HG03432 (cell line): ENCODE data around the gene MOGAT2.
A peak's percentile ranks its signal among the peaks of the same experiment; 100 is the strongest.
"Not testable (repeated sequence)": the region's sequence is repeated elsewhere in the genome, so short reads cannot be mapped to it uniquely, and the experiment has no call there.

Experiments
- ATAC-seq: cut with Tn5 transposase; IDR thresholded peaks from one replicate; pipeline ENCODE4 v1.9.1; 2021; ENCODE audit warnings: mild to moderate bottlenecking, moderate library complexity; ENCODE audit not compliant: unreplicated experiment

The MOGAT2 gene

DNA sequence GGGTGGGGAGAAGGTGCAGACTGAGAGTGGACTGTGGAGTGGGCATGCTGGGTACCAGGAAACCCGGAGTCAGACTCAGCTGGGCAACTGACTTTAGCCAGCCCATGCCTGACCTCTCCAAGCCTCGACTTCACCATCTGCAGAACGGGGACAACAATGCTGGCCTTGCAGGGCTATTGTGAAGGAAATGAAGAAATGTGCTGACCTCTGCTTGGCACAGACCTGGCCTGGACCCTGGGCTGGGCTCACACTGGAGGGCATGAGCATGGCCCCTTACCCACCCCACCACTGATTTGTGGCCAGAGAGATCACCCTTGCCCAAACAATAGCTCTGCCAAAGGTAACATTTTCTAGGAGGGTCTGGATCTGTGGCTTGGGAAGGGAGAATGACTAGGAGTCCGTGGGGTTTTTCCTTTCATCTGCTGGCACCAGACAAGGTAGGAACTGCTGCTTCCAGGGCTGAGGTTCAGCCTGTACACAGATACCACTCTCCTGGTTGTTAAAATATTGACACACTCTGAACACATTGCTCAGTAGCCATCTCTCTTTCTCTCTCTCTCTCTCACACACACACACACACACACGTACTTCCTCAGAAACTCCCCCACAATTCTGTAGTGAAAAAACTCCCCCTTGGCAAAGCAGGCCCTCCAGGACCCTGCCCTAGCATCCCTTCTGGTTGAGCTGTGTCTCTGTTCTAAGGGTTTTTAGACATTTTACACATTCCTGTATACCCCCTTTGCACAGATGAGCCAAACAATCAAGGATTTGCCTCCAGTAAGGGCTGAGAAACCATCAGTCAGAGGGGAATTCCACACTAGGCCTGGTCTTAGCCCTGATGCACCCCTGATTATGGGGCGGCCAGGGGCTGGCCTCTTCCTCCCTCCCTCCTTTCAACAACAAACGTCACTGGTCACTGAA is 1.0 kb downstream of the MOGAT2 start:
- ATAC-seq = no peak

DNA sequence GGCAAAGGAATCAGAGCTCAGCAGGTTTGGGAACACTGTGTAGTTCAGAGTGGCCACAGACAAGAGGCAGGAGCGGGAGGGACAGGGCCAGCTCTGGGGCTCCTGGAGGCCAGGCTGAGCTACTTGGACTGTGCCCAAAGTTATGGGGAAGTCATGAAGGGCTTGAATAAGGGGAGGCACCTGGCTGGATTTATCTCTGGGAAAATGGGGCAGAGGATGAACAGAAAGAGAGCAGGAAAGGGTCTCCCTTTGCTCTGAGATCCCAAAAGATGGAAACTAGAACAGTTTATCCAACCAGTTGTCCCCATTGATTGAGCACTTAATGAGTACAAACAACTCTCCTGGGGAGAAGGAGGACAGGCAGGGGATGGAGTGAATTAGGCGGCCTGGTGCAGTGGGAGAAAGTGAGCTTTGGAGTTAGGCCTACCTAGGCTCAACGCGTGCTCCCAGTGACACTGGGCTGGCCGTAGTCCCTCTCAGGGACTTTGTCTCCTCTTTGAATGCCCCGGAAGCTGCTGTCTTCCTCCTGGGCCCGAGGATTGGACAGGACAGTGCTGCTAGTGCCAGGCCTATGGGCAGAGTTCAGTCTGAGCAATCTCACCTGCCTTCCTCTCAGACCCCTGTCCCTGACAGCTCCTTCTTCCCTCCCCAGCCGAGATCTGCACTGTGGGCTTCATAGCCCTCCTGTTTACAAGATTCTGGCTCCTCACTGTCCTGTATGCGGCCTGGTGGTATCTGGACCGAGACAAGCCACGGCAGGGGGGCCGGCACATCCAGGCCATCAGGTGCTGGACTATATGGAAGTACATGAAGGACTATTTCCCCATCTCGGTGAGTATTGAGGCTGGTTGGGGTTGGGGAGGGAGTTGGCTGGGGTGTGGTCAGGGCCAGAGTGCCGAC is 2.0 kb downstream of the MOGAT2 start:
- no peak for ATAC-seq

DNA sequence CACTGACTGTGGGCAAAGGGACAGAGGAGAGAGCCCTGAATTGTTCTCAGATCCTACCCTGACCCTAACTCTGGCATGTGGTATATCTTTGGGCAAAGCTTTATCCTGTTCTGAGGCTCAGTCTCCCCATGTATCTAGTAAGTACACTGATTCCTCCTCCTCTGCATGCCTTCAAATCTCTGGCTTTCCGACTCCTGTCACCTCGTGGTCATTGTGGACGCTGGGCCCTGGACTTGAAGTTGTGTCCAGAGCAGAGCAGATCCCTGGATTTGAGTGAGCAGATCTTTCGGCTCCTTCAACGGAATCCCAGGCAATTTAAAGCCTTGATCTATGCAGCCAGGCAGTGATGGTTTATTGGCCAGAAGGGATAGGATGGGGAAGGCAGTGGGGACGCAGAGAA is 3.0 kb downstream of the MOGAT2 start:
- ATAC-seq = no peak

DNA sequence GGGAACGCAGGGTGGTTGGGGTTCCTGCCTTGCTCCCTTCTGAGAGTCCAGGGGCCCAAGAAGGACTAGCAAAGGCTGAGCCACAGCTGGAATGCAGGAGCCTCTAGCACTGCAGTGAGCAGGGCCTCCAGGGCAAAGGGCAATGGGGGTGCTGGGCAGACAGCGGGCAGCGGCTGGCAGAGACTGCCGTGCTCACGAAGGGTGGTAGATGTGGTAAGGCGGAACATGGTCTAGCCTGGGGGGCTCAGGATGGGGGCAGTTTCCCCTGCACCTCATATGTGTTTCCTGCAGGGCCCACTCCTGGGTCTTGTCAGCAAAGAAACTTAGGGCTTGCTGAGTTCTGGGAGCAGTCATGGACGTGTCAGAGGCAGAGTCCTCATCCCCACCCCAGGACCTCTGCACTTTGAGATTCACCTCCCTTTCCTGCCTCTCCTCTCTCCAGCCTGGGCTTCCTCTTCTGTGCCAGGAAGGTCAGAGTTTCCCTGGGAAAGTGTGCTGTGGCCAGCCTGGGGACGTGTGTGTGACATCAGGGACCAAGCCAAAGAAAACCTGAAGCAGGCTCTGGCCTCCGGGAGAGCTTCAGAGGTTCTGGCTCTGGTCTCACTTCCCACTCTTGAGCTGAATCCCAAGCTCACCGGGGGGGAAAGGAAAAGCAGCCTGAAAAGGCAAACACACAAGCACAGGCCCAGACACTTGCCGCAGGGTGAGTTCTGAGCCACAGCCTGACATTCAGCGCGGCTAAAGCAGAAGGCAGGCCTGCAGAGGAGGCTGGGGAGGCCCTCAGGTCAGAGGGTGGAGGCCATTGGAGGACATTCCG is 4.4 kb downstream of the MOGAT2 start:
- no peak for ATAC-seq

DNA sequence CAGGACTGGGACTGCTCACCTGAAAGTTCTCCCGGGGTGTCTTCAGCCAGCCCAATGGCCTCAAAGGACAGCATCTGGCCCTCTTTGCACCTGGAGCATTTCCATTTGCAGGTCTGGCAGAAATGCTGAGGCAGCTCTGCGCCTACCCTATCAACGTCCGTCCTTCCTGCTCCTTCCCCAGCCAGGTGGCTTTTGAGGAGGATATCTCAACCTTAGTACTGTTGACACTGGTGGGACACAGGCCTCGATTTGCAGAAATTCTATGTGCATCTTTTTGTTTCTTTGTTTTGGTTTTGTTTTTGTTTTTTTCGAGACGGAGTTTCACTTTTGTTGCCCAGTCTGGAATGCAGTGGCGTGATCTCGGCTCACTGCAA is 5.0 kb downstream of the MOGAT2 start:
- no peak for ATAC-seq

DNA sequence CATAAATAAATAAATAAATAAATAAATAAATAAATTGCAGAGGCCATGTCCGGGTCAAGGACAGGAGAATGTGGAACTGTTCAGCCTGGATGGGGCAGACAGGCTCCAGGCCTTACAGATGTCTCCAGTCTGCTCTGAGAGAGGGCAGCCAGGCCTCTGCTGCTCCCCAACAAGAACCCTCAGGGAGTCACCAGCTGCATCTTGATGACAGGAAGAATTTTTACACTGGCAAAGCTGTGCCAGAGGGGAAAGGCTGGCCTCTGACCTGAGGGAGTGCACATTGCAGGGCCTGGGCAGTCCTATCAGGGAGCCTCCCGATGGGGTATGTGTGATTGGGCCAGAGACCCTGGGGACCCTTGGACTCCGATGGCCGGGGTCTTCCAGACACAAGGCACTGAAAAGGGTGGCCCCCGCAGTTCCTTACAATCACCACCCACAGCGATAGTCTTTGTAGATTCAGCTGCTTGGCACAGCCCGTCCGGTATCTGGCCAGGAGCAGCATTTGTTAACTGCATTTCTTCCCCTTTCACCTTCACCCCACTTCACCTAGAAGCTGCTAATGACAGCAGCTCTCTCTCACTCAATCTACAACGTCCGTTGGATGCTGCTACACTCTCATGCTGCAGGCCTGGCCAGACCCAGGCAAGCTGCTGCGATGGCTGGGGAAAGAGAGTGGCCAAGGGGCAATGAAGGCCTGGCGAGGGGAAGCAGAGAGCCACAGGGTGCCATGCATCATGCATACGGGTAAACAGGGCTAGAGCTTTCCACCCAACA is 8.1 kb downstream of the MOGAT2 start:
- ATAC-seq = no peak

DNA sequence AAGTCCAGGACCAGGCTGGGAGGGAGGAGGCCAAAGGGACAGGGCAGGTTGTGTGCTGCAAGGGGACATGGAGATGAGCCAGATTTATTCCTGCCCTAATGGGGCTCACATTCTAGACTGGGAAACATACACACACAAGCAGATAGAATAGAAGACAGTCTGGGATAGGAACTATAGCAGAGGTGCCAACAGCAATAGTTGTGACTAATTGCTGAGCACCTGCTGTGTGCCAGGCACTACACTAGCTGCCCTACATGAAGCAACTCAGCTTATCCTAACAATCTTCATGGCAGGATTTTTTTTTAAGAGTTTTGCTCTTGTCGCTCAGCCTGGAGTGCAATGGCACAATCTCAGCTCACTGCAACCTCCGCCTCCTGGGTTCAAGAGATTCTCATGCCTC is 11.4 kb downstream of the MOGAT2 start:
- no peak for ATAC-seq

DNA sequence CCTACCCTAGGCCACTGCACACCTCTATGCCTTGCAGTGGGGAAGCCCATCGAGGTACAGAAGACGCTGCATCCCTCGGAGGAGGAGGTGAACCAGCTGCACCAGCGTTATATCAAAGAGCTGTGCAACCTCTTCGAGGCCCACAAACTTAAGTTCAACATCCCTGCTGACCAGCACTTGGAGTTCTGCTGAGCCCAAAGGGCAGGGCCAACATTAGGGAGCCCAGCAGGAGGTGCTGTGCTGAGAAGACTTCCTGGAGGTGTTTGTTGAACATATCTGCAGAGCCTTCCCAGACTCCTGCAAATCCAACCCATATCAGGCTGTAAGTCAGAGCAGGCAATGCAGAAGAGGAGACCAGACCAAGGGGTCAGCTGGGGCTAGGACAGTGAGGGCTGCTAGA is 13.5 kb downstream of the MOGAT2 start:
- no peak for ATAC-seq

DNA sequence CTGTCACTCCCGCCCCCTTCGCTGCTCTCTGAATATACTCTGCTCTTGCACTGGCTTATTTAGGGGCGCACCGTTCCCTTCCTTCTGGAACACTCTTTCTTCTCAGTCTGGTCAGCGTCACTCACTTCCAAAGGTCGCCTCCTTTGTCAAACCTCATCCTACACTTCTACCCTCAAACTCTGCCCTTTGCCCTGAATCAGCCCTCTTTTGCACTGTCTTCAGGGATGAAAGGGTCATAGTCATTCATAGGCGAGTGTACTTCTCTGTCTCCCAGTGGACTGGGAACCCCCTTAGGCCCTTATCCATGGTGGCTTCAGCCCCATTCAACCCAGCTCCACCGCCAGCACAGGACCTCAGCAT is 15.4 kb downstream of the MOGAT2 start:
- ATAC-seq = no peak

DNA sequence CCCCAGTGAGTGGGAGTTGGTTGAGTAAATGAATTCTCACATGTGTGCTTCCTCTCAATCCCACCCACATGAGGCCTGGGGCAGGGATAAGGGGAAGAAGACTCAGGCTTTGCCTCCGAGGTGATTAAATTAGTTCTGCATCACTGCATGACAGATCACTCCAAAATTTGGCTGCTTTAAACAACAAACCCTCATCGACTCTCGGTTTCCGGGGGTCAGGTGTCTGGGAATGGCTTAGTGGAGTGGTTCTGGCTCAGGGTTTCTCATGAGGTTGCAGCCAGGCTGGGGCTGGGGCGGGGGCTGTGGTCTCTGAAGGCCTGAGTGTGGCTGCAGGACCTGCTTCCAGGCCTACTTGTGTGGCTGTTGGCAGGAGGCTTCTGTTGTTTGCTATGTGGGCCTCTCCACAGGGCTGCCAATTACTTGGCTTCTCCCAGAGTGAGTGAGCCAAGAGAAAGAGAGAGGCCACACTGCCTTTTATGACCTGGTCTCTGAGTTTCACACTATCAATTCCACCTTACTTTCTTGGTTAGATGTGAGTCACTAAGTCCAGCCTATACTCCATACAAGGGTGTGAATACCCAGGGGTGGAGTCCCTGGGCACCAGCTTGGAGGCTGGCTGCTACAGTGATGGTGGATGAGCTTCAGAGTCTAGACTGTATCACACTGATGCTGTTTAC is 15.9 kb downstream of the MOGAT2 start:
- ATAC-seq = peak; percentile 58

DNA sequence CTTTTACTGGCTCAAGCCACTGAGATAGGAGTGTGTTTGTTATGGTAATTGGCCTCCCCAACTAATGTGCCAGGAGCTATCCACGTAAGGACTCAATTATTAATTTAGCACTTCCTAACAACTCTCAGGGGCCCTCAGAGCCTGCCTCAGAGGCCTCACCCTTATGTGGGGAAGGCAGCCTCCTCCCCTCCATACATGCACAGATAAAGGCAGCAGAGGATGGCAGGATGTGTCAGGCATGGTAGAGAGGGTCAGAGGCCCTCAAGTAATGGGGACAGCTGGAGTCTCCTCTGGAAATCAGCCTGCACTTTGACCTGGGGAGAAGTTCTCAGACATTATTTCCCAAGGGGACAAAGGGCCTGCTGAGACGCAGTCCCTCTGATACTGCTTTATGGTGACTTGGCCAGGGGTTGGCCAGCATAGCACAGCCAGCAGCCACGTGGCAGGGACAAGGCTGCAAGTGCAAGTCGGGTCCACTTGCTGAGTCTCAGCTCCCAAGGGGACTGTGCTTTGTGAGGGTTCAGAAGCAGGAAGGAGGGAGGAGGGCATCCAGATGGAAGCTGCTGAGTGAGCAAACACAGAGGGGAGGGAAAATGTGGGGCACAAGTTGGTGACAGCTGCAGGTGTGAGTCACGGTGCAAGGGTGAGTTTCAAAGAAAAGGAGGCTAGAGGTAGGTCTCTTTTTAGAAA is 17.0 kb downstream of the MOGAT2 start:
- ATAC-seq = no peak

DNA sequence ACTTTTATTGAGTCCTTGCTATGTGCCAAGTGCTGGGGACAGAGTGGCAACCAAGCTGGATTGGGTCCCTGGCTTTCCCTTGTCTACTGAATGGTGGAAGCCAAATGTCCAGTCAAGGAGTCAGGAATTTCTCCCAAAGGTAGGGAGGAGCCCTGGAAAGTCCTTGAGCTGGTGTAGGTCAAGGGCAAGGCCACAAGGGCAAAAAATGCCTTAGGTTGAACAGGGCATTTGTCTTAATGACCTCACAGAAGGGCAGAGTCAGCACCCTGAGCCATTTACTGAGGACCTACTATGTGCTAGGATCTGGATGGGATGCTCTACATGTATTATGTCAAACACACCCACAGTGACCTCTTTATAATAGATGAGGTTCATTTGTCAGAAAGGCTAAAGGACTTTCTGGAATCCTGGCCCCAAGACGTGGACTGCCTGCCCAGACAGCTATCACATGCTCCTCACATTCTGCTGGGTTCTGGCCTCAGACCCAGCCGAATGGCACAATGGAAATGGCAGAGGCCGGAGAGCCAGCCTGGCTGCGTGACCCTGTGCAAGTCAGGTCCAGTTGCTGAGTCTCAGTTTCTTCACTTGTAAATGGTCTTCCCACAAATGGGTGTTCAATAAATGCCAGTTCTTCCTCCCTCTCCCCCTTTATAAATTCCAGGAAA is 17.7 kb downstream of the MOGAT2 start:
- no peak for ATAC-seq

DNA sequence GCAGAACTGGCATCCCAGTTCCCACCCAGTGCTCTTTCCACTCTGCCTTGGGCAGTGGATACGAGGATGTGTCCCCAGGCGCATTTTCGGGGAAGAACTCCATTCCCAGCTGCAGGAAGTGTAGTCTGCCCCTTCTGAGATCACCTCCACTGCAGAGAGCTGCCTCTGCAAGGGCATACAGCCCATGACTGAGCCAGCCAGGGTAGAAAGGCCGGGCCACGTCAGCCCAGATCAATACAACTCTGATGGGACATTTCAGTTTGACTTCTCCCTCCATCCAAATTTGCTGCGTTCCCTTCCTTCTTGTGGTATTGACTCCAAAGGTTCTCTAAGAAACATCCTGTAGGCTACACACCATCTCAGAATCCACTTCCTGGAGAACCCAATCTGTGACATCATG is 19.7 kb downstream of the MOGAT2 start:
- ATAC-seq = no peak

DNA sequence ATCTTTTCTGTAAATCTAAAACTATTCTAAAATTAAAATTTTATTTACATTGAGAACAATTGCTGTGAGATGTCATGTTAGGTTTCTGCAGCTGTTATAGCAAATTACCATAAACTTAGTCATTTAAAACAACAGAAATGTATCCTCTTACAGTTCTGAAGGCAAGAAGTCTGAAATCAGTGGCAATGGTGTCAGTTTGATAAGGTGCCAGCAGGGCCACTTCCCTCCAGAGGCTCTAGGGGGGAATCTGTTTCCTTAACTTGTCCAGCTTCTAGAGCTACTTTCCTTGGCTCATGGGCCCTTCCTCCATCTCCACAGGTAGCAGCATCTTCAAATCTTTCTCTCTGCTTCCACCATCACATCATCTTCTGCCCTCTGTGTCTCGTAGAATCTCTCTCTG is 23.0 kb downstream of the MOGAT2 start:
- ATAC-seq = no peak

DNA sequence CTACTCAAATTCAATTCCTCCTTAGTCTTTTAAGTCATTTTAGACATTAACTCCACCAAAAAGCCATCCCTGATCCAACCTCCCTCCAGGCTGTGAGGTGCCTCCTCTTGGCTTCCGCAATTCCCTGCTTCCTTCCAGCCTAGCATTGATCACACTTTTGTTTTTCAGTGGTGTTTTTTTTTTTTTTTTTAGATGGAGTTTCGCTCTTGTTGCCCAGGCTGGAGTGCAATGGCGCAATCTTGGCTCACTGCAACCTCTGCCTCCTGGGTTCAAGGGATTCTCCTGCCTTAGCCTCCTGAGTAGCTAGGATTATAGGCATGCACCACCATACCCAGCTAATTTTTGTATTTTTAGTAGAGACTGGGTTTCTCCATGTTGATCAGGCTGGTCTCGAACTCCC is 25.5 kb downstream of the MOGAT2 start:
- ATAC-seq = not testable (repeated sequence)

DNA sequence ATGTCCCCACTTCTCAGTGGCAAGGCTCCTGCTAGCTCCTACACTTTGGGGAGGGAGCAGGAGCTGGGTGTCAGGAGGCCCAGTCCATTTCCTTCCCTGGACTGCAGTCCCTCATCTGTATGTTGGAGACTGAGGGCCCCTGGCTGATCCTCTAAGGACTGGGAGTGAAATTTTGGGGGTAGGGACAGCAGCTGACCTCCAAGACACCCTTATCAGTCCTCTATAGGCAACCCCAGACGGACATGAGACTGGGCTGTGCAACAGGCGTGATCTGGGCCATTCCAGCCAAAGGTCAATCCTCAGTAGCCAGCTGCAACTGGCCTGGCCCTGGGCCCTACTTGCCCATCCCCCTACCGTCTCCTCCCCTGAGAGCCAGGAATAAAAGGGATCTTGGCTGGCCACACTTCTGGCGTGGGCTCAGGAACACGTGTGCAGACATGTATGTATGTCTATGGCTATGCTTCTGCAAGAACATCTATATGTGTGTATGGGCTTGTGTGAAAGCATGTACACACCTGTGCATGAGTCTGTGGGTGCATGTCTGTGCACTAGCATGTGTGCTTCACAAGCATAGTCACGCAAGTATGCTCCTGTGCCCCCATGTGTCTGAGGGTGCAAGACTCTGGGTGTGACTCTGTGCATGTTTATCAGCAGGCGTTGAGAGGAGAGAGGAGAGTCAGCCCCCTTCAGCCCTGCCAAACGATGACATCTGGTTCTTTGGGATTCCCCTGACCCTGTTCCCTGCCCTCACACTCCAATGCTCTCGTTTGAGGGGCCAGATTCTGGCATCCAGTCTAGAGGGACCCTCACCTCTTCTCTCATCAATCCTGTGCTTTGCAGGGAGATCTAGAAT is 26.3 kb downstream of the MOGAT2 start:
- no peak for ATAC-seq

DNA sequence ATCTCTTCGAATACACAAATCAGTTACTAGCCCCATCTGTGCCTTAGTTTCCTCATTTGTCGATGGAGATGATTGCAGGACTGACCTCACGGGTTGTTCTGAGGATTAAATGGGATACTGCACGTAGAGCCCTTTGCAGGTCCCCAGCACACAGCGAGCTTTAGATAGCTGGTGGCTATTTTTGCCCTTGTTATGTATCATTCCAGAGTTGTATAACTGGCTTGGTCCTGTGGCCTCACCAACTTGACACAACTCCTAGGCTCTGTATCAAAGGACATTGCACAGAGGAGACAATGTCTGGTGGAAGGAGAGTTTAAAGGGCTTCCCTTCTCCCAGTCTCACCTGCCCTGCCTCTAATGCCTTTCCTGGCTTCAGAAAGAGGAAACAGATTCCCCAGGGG is 28.2 kb downstream of the MOGAT2 start:
- ATAC-seq = no peak

DNA sequence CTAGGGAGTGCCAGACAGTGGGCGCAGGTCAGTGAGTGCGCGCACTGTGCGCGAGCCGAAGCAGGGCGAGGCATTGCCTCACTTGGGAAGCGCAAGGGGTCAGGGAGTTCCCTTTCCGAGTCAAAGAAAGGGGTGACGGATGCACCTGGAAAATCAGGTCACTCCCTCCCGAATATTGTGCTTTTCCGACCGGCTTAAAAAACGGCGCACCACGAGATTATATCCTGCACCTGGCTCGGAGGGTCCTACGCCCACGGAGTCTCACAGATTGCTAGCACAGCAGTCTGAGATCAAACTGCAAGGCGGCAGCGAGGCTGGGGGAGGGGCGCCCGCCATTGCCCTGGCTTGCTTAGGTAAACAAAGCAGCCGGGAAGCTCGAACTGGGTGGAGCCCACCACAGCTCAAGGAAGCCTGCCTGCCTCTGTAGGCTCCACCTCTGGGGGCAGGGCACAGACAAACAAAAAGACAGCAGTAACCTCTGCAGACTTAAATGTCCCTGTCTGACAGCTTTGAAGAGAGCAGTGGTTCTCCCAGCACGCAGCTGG is 31.2 kb downstream of the MOGAT2 start:
- not testable (repeated sequence) for ATAC-seq
